Skeletal muscle satellite cell (primary cell): ENCODE results near the gene IREB2.
"Not testable (repeated sequence)": the region's sequence is repeated elsewhere in the genome, so short reads cannot be mapped to it uniquely, and the experiment has no call there.

Experiments used
- H3K27me3 ChIP-seq: 2 replicates; pipeline ENCODE4 v1.7.0; 2013; ENCODE audit warnings: low read length; ENCODE audit not compliant: control insufficient read depth, insufficient read depth
- H3K36me3 ChIP-seq: 2 replicates; pipeline ENCODE4 v1.7.0; 2013; ENCODE audit warnings: mild to moderate bottlenecking, control low read depth, low read length; ENCODE audit not compliant: insufficient read depth
- H3K4me1 ChIP-seq: 2 replicates; pipeline ENCODE4 v1.7.0; 2013; ENCODE audit warnings: low read length; ENCODE audit not compliant: control insufficient read depth, insufficient read depth
- H3K4me2 ChIP-seq: 2 replicates; pipeline ENCODE4 v1.7.0; 2013; ENCODE audit warnings: mild to moderate bottlenecking, low read length
- H3K4me3 ChIP-seq: 2 replicates; pipeline ENCODE4 v1.7.0; 2013; ENCODE audit warnings: low read length
- H3K9ac ChIP-seq: 2 replicates; pipeline ENCODE4 v1.7.0; 2013; ENCODE audit warnings: mild to moderate bottlenecking, low read depth, low read length, moderate library complexity
- H3K9me3 ChIP-seq: replicated peaks from 2 replicates; pipeline ENCODE4 v1.7.0; 2013; ENCODE audit warnings: mild to moderate bottlenecking, control low read depth, low read length

Gene IREB2

DNA sequence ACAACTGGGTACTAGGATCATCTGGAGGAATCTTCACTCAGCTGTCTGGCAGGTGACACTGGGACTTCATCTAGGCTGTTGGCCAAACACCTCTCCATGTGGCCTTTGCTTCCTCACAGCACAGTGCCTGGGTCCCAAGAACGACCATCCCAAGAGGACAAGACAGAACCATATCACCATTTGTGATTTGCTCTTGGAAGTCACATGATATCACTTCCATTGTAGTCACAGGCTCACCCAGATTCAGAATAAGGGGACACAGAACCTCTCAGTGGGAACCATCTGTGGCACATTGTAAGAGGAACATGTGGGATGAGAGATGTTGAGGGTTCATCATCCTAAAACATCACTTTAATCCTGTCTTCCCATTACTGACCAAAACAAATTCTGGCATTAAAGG is 100.3 kb downstream of the IREB2 start:
- Histone ChIP-seq H3K36me3 (peaks cover 16% of the 10 kb centered on the region), H3K4me1 (peaks cover 14% of the 10 kb centered on the region), H3K9ac (no peak overlapping the region), H3K9me3 (no peaks in the 10 kb centered on the region), H3K4me2 (no peak overlapping the region), H3K27me3 (no peaks in the 10 kb centered on the region), H3K4me3 (no peak overlapping the region)

DNA sequence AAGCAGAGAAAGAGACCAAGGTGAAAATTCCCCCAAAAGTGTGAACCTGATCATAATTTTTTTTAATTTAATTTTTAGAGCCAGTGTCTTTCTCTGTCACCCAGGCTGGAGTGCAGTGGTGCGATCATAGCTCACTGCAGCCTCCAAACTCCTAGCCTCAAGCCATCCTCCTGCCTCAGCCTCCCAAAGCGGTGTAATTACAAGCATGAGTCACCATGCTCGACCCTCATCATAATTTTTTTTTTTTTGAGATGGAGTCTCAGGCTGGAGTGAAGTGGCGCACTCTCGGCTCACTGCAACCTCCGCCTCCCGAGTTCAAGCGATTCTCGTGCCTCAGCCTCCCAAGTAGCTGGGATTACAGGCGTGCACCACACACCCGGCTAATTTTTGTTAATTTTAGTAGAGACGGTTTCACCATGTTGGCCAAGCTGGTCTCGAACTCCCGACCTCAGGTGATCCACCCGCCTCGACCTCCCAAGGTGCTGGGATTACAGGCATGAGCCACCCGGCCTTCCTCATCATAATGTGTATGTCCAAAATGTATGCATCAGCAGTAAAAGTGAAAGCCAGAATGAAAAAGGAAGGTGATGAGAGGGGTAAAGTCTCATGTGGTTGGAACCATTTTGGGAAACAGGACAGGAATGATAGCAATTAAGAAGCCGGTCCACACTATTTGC is 101.6 kb downstream of the IREB2 start:
- H3K9me3 ChIP-seq, H3K27me3 ChIP-seq: not testable (repeated sequence)
- peak overlapping the region; percentile 92 for H3K4me2 ChIP-seq
- peak overlapping the region; percentile 97 for H3K9ac ChIP-seq
- peaks cover 24% of the 10 kb centered on the region for H3K36me3 ChIP-seq
- peak overlapping the region; percentile 96 for H3K4me3 ChIP-seq
- H3K4me1 ChIP-seq: peaks cover 14% of the 10 kb centered on the region

DNA sequence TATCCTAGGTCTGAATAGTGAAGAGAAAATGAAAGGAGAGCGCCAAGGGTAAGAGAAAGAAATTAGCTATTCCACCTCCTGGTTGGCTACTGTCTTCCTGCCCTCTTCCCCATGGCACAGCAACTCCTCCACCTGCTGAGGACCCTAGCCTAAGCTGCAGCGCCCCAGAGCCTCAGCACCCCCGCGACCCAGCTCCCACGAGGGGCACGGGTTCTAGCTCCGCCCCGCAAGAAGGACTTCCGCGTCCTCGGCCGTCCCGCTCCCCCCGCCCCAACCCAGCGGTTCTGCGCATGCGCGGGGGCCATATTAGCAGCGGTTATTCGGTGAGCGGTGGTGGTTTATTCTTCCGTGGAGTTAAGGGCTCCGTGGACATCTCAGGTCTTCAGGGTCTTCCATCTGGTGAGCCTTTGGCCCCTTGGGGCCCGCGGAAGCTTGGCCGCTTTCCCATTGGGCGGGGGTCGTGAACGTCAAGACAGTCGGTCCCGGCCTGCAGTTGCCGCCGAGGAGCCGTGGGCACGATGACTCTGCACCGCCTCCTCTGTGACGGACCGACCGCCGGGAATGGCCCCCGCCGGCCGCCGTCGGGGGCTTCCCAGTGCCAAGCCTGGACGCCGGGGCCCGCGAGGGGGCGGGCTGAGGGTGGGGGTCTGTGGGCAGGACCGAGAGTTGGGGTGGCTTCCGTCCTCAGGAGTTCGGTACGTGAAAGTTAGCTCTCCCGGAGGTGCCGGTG is 102.3 kb downstream of the IREB2 start, which contains the start of gene PSMA4:
TSS of gene PSMA4 (plus strand) at position 304 of the 730 bp plus-strand sequence. CDS start 1,484 bp downstream, outside the sequence.
- Histone ChIP-seq H3K9me3 (no peaks in the 10 kb centered on the region), H3K4me2 (peak within 1 kb of the TSS; percentile 92), H3K4me3 (peak within 1 kb of the TSS; percentile 96), H3K27me3 (no peaks in the 10 kb centered on the region), H3K4me1 (peaks cover 14% of the 10 kb centered on the region), H3K9ac (peak within 1 kb of the TSS; percentile 97), H3K36me3 (peaks cover 31% of the 10 kb centered on the region)

DNA sequence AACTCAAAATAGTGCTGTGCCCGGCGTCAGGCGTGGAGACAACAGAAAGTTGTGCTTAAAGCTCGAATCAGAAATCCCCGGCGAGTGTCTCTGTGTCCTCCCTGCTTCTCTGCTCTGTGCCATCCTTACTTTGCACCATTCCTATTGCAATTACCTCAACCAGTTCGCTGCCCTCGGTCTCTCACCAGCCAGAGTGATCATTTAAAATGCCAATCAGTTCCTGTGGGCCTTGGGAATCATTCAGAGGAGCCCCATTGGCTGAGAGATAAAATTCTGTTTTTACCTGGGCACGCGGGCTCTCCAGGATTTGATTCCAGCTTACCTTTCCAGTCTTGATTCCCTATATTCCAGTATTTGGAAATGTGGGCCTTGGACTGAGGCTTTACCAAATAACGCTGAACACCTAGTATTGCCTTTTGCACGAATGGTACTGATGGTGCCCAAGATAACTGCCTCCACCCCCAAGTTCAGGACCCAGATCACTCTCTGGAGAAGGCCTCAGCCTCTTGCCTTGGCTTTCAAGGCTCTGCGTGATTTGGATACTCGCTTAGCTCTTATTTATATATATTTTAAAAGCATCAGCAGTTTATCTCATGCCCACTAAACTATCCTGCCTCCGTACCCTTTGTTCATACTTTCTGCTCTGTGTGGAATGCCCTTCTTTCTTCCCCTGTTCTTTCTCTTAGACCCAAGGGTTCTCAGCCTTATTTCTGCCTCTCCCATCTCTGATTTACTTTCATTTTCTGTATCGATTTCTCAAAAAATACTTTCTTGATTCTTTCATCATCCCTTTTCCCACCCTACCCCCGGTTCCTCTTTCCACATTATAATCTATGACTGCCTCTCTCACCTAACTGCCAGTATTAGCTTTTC is 103.1 kb downstream of the IREB2 start:
- Histone ChIP-seq H3K27me3 (no peaks in the 10 kb centered on the region), H3K9ac (peak overlapping the region; percentile 97), H3K9me3 (no peaks in the 10 kb centered on the region), H3K4me1 (peaks cover 14% of the 10 kb centered on the region), H3K4me3 (peak overlapping the region; percentile 96), H3K4me2 (peak overlapping the region; percentile 92), H3K36me3 (peaks cover 39% of the 10 kb centered on the region)

DNA sequence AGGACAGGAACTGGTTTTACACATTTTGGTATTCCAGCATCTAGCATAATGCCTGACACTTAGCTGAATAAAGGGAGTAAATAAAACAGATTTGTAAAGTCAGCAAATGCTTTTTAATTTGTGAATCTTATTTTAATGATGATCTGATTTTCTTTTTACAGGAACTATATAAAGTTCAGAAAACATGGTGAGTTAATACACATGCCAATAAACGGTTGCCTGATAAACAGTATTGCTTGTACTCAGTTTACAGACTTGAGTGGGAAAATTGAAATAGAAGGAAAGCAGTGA is 103.7 kb downstream of the IREB2 start:
- H3K9ac ChIP-seq: peak overlapping the region; percentile 97
- H3K4me2 ChIP-seq: peak overlapping the region; percentile 92
- peaks cover 14% of the 10 kb centered on the region for H3K4me1 ChIP-seq
- peaks cover 45% of the 10 kb centered on the region for H3K36me3 ChIP-seq
- H3K27me3 ChIP-seq: no peaks in the 10 kb centered on the region
- H3K9me3 ChIP-seq: no peaks in the 10 kb centered on the region
- peak overlapping the region; percentile 96 for H3K4me3 ChIP-seq

DNA sequence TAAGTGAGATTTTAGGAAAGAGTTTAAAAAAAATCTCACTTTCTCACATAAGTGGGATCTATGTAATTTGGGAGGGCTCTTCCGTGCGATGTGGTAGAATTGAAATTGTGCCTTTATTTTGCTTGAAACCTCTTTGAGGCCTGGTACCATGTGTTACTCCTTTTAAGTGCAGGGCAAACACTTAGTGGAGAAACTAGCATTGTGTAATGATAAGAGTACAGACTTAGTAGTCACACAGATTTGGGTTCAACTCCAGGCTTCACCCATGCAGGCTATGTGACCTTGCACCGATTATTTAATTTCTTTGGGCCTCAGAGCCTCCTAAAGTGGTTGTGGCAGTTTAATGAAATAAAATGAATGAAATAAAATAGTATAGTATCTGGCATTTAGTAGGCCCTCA is 104.6 kb downstream of the IREB2 start:
- peaks cover 14% of the 10 kb centered on the region for H3K4me1 ChIP-seq
- no peak overlapping the region for H3K4me3 ChIP-seq
- H3K9ac ChIP-seq: no peak overlapping the region
- H3K27me3 ChIP-seq: no peaks in the 10 kb centered on the region
- H3K36me3 ChIP-seq: peaks cover 53% of the 10 kb centered on the region
- H3K4me2 ChIP-seq: peak overlapping the region; percentile 92
- no peaks in the 10 kb centered on the region for H3K9me3 ChIP-seq

DNA sequence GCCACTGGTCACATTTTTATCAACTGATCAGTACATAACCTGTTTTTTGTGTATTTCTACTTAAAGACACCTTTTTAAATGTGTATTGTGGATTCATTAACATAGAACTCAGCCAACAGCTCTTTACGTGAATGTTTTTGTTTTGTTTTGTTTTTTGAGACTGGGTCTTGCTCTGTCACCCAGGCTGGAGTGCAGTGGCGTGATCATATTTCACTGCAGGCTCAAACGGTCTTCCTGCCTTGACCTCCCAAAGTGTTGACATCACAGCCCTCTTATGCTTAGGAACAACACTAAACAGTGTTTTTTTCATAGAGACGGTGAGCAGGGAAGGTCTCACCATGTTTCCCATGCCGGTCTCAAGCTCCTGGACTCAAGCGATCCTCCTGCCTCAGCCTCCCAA is 112.2 kb downstream of the IREB2 start:
- H3K4me3 ChIP-seq: no peak overlapping the region
- no peak overlapping the region for H3K4me2 ChIP-seq
- H3K36me3 ChIP-seq: peaks cover 59% of the 10 kb centered on the region
- H3K9me3 ChIP-seq: no peaks in the 10 kb centered on the region
- H3K27me3 ChIP-seq: no peaks in the 10 kb centered on the region
- H3K9ac ChIP-seq: no peak overlapping the region
- no peaks in the 10 kb centered on the region for H3K4me1 ChIP-seq

DNA sequence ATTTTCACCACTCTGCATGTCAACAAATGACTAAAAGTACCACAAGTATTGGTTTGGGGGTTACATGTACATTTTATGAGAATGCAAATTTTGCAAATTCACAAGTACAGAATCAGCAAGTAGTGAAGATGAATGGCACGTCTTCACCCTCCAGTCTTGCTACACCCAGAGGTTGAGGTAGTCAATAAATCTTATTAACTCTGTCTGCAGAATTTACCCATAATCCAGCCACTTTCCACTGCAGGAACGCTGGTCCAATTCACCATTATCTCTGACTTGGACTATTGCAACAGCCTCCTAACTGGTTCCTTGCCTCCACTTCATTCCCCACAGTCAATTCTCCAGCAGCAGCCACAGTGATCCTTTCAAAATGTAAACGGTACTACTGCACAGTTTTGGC is 112.8 kb downstream of the IREB2 start:
- Histone ChIP-seq H3K36me3 (peaks cover 53% of the 10 kb centered on the region), H3K9me3 (no peaks in the 10 kb centered on the region), H3K4me1 (no peaks in the 10 kb centered on the region), H3K4me2 (no peak overlapping the region), H3K9ac (no peak overlapping the region), H3K4me3 (no peak overlapping the region), H3K27me3 (no peaks in the 10 kb centered on the region)
